Smooth muscle cell (in vitro differentiated cells): Measurements from ENCODE around the gene PICK1. TPM values are rescaled to one million over a fixed set of nuclear protein-coding genes. Genes with fewer than 3 reads are reported as not detected.

ENCODE experiments used
- DNase-seq: peaks from one replicate; lab custom pipeline; 2025; ENCODE audit not compliant: unreplicated experiment; lab: John Stamatoyannopoulos, UW
- H2AFZ ChIP-seq: fragments of 200-600 bp; sonication (generic); 2 replicates; pipeline ENCODE4 v1.6.0; 2016; ENCODE audit warnings: antibody characterized with exemption, low read depth, mild to moderate bottlenecking
- H3F3A ChIP-seq: fragments of 200-600 bp; sonication (generic); 2 replicates; pipeline ENCODE4 v1.6.0; 2017; ENCODE audit warnings: antibody characterized with exemption, low read depth
- H3K27ac ChIP-seq: fragments of 200-600 bp; sonication (generic); 2 replicates; pipeline ENCODE4 v1.5.1; 2016; ENCODE audit warnings: low read depth, mild to moderate bottlenecking
- H3K27me3 ChIP-seq: fragments of 200-600 bp; sonication (generic); 2 replicates; pipeline ENCODE4 v1.6.1; 2016; ENCODE audit warnings: low read depth, mild to moderate bottlenecking
- H3K36me3 ChIP-seq: fragments of 200-600 bp; sonication (generic); 2 replicates; pipeline ENCODE4 v1.5.1; 2016; ENCODE audit warnings: low read depth
- H3K4me1 ChIP-seq: fragments of 200-600 bp; sonication (generic); 2 replicates; pipeline ENCODE4 v1.5.1; 2016; ENCODE audit warnings: low read depth
- H3K4me2 ChIP-seq: fragments of 200-600 bp; sonication (generic); 2 replicates; pipeline ENCODE4 v1.6.0; 2016; ENCODE audit warnings: mild to moderate bottlenecking
- H3K4me3 ChIP-seq: fragments of 200-600 bp; sonication (generic); 2 replicates; pipeline ENCODE4 v1.5.1; 2016; ENCODE audit warnings: mild to moderate bottlenecking
- H3K79me2 ChIP-seq: fragments of 200-600 bp; sonication (generic); 2 replicates; pipeline ENCODE4 v1.6.0; 2016; ENCODE audit warnings: low read depth, mild to moderate bottlenecking
- H3K9ac ChIP-seq: fragments of 200-600 bp; sonication (generic); 2 replicates; pipeline ENCODE4 v1.6.0; 2016; ENCODE audit warnings: low read depth
- H3K9me3 ChIP-seq: fragments of 200-600 bp; sonication (generic); replicated peaks from 2 replicates; pipeline ENCODE4 v1.5.1; 2016; ENCODE audit warnings: low read depth
- H4K20me1 ChIP-seq: fragments of 200-600 bp; sonication (generic); 2 replicates; pipeline ENCODE4 v1.6.0; 2016; ENCODE audit warnings: low read depth
- CTCF ChIP-seq: fragments of 200-600 bp; sonication (generic); IDR thresholded peaks from 2 replicates; pipeline ENCODE4 v1.5.1; 2017; ENCODE audit warnings: borderline replicate concordance, mild to moderate bottlenecking, antibody characterized with exemption; ENCODE audit not compliant: insufficient read depth, poor library complexity, severe bottlenecking
- WGBS: methylation state at CpG from one replicate; pipeline ENCODE4 v1.1.7; 2016; ENCODE audit warnings: low lambda C conversion rate; 5-methylcytosine and 5-hydroxymethylcytosine counted together
- polyA plus RNA-seq: library from polyadenylated mRNA; unstranded; fragments of >200 nt; fragmentation: Nextera tagmentation; extraction: Ambion mirVana; gene quantifications from 2 replicates; pipeline ENCODE4 v1.2.1, GENCODE V29; 2016
- total RNA-seq: library from RNA; depleted of rRNA; stranded (reverse); fragments of >200 nt; gene quantifications from 2 replicates; pipeline ENCODE4 v1.2.3, GENCODE V29; 2014

PICK1 gene
- total and polyA plus RNA-seq, 2 experiments from 2014 or later, result 8.8 to 17.5 TPM

GRCh38 chr22:38049812-38050619 is 7.2 kb upstream of the PICK1 start:
- WGBS, result 87% methylated on average over 18 of the region's 20 CpGs
- Histone ChIP-seq H3K79me2 (no peaks in the 10 kb centered on the region), H3K4me3 (no peak overlapping the region), H3K9me3 (no peaks in the 10 kb centered on the region), H3K9ac (no peak overlapping the region), H3K4me2 (no peak overlapping the region), H3K27ac (no peak overlapping the region), H3F3A (no peaks in the 10 kb centered on the region), H2AFZ (no peak overlapping the region), H3K27me3 (peaks cover 8% of the 10 kb centered on the region), H3K36me3 (no peaks in the 10 kb centered on the region), H4K20me1 (no peaks in the 10 kb centered on the region), H3K4me1 (no peaks in the 10 kb centered on the region)
- TF ChIP-seq CTCF, result no peak
- no peak for DNase-seq

GRCh38 chr22:38050720-38051119 is 6.5 kb upstream of the PICK1 start:
- Histone ChIP-seq H2AFZ (no peak overlapping the region), H4K20me1 (no peaks in the 10 kb centered on the region), H3K27me3 (peaks cover 8% of the 10 kb centered on the region), H3K4me2 (no peak overlapping the region), H3K4me3 (no peak overlapping the region), H3K4me1 (no peaks in the 10 kb centered on the region), H3K79me2 (no peaks in the 10 kb centered on the region), H3F3A (no peaks in the 10 kb centered on the region), H3K9me3 (no peaks in the 10 kb centered on the region), H3K9ac (no peak overlapping the region), H3K27ac (no peak overlapping the region), H3K36me3 (no peaks in the 10 kb centered on the region)
- 93% methylated on average over 7 of the region's 7 CpGs for WGBS
- DNase-seq, result no peak
- no peak for TF ChIP-seq CTCF

GRCh38 chr22:38051261-38051660 is 5.9 kb upstream of the PICK1 start:
- no peak for TF ChIP-seq CTCF
- WGBS, result 75% methylated on average over 8 of the region's 8 CpGs

More at GRCh38 chr22:38051261-38051660, 5.9 kb upstream of the PICK1 start:
- Histone ChIP-seq H3K9me3 (no peaks in the 10 kb centered on the region), H3K36me3 (no peaks in the 10 kb centered on the region), H3K9ac (no peak overlapping the region), H3K79me2 (no peaks in the 10 kb centered on the region), H3K27me3 (peaks cover 8% of the 10 kb centered on the region), H3K4me1 (no peaks in the 10 kb centered on the region), H3K4me3 (no peak overlapping the region), H3K4me2 (no peak overlapping the region), H4K20me1 (no peaks in the 10 kb centered on the region), H3F3A (no peaks in the 10 kb centered on the region), H3K27ac (no peak overlapping the region), H2AFZ (no peak overlapping the region)
- DNase-seq, result no peak
